Muscle of arm (tissue), 12 donors: Measurements from ENCODE around the gene FIGNL2. TPM values are rescaled to one million over a fixed set of nuclear protein-coding genes. Genes with fewer than 3 reads are reported as not detected.
"Not testable (repeated sequence)": the region's sequence is repeated elsewhere in the genome, so short reads cannot be mapped to it uniquely, and the experiment has no call there.

ENCODE experiments used
- DNase-seq: peaks from one replicate; pipeline ENCODE4 v3.0.0-alpha.2; 2013
- polyA plus RNA-seq, 12 donors: library from polyadenylated mRNA; unstranded; fragments of 120-200 nt; gene quantifications; one replicate each; pipeline ENCODE4 v1.2.1, GENCODE V29; 2013; ENCODE audit not compliant: insufficient read length in 12 of 12

FIGNL2 gene
- polyA plus RNA-seq, 12 donors, result 0.78 to 2.8 (median 1.2) TPM; not detected in 1

GRCh38 chr12:51836041-51836826 lies 12.3 kb downstream of the FIGNL2 start:
- DNase-seq, result no peak

- DNase-seq, result no peak
Observed at GRCh38 chr12:51834411-51834810, 14.1 kb downstream of the FIGNL2 start.

- no peak for DNase-seq
Observed at GRCh38 chr12:51833448-51834227, 14.9 kb downstream of the FIGNL2 start.

- DNase-seq, result no peak
Observed at GRCh38 chr12:51832354-51833107, 16.0 kb downstream of the FIGNL2 start.

GRCh38 chr12:51831817-51832216 lies 16.7 kb downstream of the FIGNL2 start:
- DNase-seq, result not testable (repeated sequence)

GRCh38 chr12:51829641-51830040 lies 18.9 kb downstream of the FIGNL2 start:
- DNase-seq, result no peak

- no peak for DNase-seq
Observed at GRCh38 chr12:51829011-51829481, 19.5 kb downstream of the FIGNL2 start.

DNA sequence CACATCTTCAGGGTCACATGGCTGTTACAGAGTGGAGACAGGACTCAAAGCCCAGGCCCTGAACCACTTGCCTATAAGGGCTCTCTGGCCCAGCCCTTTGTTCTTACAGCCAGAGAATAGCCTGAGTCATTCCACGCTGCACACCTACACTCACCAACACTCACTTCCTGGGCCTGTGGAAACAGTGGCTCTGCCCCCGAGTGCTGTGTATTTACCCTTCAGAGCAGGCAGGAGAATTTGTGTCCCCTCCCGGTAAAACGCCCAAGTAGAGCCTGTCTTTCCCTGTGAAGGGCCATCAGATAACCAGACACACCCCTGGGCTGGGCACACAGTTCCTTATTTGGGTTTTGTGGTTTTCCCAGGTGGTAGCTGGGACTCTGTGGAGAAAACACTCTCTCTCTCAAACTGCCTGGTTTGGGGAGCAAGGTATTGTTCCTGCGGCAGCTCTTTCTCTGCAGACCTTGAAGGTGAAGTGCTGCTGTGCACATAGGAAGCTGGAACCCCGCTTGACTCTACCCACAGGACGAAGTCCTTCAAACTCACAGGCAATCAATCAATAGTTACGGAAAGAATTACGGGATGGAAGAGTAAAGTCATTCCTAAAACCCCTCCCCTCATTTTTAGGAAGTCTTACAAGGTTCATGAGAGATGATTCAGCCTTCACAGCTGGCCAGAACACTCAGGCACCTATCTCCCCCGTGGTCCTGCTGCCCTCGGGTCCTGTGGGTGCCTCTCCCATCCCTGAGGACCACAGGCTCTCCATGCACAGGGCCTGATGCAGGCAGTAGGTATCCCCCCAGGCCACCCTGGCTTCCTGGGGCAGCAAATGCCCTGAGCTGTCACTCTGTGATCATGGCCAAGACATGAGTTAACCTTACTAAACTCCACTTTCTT lies 20.3 kb downstream of the FIGNL2 start:
- DNase-seq, result no peak

GRCh38 chr12:51826881-51827280 lies 21.6 kb downstream of the FIGNL2 start:
- no peak for DNase-seq

- DNase-seq, result no peak
Observed at GRCh38 chr12:51825216-51825615, 23.3 kb downstream of the FIGNL2 start.

DNA sequence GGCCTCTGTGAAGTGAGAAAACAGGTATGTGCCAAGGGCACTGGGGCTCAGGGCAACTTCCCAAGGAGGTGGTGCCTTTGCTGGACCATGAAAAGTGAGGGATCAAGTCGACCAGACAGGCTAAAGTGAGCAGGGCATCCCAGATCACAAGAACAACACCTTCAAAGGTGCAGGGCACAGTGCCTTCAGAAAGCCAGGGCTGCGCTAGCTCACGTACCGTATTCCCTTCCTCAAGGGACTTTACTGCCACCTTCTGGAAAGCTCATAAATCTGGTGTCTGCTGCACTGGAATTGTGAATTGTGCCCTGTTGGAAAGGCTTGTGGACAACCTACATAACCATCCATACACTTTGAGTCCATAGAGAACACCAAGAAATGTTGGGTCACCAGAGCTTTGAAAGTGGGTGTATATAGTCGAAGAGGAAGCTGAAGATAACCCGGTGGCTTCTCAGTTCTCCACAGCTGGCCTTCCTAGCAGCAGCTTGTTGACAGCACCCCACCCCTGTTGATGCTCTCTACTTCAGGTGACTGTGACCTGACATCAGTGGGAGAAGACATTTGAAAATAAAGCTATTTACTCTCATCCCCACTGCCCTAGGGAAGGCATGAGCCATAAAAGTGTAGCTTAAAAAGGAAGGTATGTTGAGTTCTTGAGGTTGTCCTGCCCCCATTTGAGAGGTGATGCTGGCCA lies 24.5 kb downstream of the FIGNL2 start:
- no peak for DNase-seq

GRCh38 chr12:51822956-51823355 lies 25.6 kb downstream of the FIGNL2 start:
- no peak for DNase-seq

DNA sequence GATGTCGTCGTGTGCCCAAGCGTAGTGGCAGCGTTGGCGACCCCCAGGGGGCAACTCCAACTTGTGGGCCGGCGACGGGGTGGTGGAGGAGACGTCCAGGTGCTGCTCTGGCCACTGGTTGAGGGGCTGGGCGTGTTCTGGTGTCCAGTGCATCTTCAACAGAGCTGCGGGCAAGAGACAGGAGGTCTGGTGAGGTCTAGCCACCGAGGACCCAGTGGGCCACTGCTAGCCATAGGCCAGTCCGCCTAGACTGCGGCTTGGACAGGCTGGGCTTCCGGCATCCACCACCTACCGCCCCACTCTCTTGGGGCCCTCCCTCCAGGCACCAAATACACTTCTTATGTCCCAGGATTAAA lies 26.3 kb downstream of the FIGNL2 start:
- DNase-seq, result no peak

- DNase-seq, result no peak
Observed at GRCh38 chr12:51821440-51822260, 26.9 kb downstream of the FIGNL2 start.

- DNase-seq, result peak; percentile 66
Observed at GRCh38 chr12:51820526-51821439, 27.7 kb downstream of the FIGNL2 start.

- DNase-seq, result no peak
Observed at GRCh38 chr12:51819736-51820525, 28.6 kb downstream of the FIGNL2 start.

DNA sequence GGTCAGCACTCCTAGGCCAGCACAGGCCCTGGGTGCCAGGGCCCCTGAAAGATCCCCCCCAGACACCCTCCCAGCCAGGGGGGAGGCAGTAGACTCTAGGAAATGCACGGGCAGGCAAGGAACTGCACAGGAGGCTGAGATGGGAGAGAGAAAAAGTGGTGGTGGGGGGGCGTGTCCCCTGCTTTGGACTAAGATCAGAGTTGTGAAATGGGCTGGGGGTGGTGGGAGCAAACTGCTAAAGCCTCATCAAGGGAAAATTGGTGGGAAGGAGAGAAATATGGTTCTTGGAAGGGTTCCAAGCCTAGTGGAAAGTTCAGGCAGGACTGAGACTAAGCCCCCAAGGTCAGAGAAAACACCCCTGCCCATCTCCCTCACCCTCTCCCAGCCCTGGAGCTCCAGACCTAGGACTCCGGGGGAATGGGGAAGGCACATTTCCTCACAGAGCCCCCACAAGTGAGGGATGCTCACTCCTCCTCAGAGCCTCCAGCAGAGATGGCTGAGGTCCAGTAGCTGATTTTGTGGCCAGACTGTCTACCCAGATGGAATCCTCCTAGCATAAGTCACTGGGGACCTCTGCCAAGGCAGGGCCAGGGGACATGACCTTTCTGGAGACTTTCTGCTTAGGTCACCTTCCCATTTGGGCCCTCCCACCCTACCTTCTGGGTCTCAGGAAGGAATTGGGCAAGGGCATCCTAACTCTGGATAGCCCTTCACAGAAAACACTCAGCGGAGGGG lies 29.8 kb downstream of the FIGNL2 start:
- DNase-seq, result no peak
